ENCODE data around the gene HIRIP3. TPM values are rescaled to one million over a fixed set of nuclear protein-coding genes. Genes with fewer than 3 reads are reported as not detected.

Gene HIRIP3
- total RNA-seq, 1 donor from 2014 or later = 9.9 TPM

DNA sequence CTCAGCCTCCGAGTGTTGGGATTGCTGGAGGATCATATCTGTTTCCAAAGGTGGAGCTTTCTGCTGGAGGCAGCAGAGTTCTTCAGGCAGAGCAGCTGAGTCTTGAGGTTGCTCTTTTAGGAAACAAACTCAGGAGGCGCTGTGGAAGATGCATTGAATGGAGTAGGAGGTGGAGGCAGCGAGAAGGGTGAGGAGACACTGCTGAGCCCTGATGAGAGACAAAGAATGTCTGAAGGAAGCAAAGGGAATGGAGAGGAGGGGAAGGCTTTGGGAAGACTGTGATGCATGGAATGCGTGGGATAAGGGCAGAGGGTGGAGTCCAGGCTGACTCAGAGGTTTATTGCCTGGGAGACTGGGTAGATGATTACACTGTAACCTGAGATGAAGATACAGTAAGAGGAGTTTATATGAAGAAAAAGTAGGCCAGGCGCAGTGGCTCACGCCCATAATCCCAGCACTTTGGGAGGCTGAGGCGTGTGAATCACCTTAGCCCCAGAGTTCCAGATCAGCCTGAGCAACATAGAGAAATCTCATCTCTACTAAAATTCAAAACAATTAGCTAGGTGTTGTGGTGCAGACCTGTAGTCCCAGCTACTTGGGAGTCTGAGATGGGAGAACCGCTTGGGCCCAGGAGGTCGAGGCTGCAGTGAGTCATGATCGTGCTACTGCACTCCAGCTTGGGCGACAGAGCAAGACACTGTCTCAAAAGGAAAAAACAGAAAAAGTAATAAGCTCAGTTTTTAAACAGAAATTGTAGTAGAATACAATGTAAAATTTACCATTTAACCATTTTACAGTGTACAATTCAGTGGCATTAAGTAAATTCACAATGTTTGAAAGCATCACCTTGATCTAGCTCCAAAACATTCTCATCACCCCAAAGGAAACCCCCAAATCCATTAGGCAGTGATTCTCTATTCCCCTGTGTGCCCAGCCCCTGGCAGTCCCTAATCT is 51.3 kb downstream of the HIRIP3 start:
- no peak for DNase-seq (ENCODE audit: low spot score)
- peak overlapping the region; percentile 98 for H3K27ac Mint-ChIP-seq (ENCODE audit: unreplicated experiment)
- H3K9me3 Mint-ChIP-seq (ENCODE audit: low read depth) = peaks cover 4% of the 10 kb centered on the region
- TF ChIP-seq, protein P1, sequence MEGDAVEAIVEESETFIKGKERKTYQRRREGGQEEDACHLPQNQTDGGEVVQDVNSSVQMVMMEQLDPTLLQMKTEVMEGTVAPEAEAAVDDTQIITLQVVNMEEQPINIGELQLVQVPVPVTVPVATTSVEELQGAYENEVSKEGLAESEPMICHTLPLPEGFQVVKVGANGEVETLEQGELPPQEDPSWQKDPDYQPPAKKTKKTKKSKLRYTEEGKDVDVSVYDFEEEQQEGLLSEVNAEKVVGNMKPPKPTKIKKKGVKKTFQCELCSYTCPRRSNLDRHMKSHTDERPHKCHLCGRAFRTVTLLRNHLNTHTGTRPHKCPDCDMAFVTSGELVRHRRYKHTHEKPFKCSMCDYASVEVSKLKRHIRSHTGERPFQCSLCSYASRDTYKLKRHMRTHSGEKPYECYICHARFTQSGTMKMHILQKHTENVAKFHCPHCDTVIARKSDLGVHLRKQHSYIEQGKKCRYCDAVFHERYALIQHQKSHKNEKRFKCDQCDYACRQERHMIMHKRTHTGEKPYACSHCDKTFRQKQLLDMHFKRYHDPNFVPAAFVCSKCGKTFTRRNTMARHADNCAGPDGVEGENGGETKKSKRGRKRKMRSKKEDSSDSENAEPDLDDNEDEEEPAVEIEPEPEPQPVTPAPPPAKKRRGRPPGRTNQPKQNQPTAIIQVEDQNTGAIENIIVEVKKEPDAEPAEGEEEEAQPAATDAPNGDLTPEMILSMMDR (IDR thresholded peaks at IDR 0.05) = peak; percentile 77
- H3K27me3 Mint-ChIP-seq (ENCODE audit: low read depth) = no peaks in the 10 kb centered on the region
- H3K36me3 Mint-ChIP-seq (ENCODE audit: low read depth) = no peaks in the 10 kb centered on the region
- peak overlapping the region; percentile 35 for H3K4me3 Mint-ChIP-seq (ENCODE audit: unreplicated experiment)
- H3K4me1 Mint-ChIP-seq (ENCODE audit: low read depth) = peaks cover 21% of the 10 kb centered on the region

Other genes starting within 250 kb of the HIRIP3 start
- gene C16orf54, start 249.6 kb downstream of the HIRIP3 start, total RNA-seq = not detected in 3 replicates
- not detected in 3 replicates for gene ZG16, start 217.4 kb downstream of the HIRIP3 start, total RNA-seq
- gene KIF22, start 204.9 kb downstream of the HIRIP3 start, total RNA-seq = 13.5 to 24.3 TPM (median 14.1 TPM) in 3 replicates
- gene MAZ, start 189.1 kb downstream of the HIRIP3 start, total RNA-seq = 318 to 359 TPM (median 358 TPM) in 3 replicates
- 5.2 to 9.1 TPM (median 6.1 TPM) in 3 replicates for gene PRRT2, start 183.4 kb downstream of the HIRIP3 start, total RNA-seq
- gene PAGR1, start 179.5 kb downstream of the HIRIP3 start, total RNA-seq = 22.3 to 40.2 TPM (median 23.0 TPM) in 3 replicates
- 101 to 132 TPM (median 106 TPM) in 3 replicates for gene MVP, start 175.2 kb downstream of the HIRIP3 start, total RNA-seq
- 73.5 to 79.7 TPM (median 78.3 TPM) in 3 replicates for gene CDIPT, start 132.4 kb downstream of the HIRIP3 start, total RNA-seq
- 10.9 to 17.0 TPM (median 16.3 TPM) in 3 replicates for gene SEZ6L2, start 96.1 kb downstream of the HIRIP3 start, total RNA-seq
- 2.4 to 3.2 TPM (median 2.9 TPM) in 3 replicates for gene ASPHD1, start 95.1 kb downstream of the HIRIP3 start, total RNA-seq
- 19.3 to 21.1 TPM (median 20.3 TPM) in 3 replicates for gene KCTD13, start 69.4 kb downstream of the HIRIP3 start, total RNA-seq
- 111 to 122 TPM (median 120 TPM) in 3 replicates for gene TMEM219, start 33.5 kb downstream of the HIRIP3 start, total RNA-seq
- 50.0 to 56.6 TPM (median 50.1 TPM) in 3 replicates for gene TAOK2, start 21.7 kb downstream of the HIRIP3 start, total RNA-seq
- gene INO80E, start 624 bp upstream of the HIRIP3 start, total RNA-seq = 57.1 to 68.5 TPM (median 64.6 TPM) in 3 replicates
- 0.15 to 0.29 TPM in 2 of 3 replicates, not detected in the other for gene DOC2A, start 15.4 kb upstream of the HIRIP3 start, total RNA-seq
- gene C16orf92, start 27.6 kb upstream of the HIRIP3 start, total RNA-seq = not detected in 3 replicates
- gene TLCD3B, start 35.7 kb upstream of the HIRIP3 start, total RNA-seq = 0.28 to 0.77 TPM (median 0.44 TPM) in 3 replicates
- gene ALDOA, start 70.1 kb upstream of the HIRIP3 start, total RNA-seq = 865 to 1,101 TPM (median 1,094 TPM) in 3 replicates
- 81.0 to 90.3 TPM (median 84.7 TPM) in 3 replicates for gene PPP4C, start 80.4 kb upstream of the HIRIP3 start, total RNA-seq
- gene TBX6, start 96.3 kb upstream of the HIRIP3 start, total RNA-seq = 0.34 to 0.59 TPM (median 0.55 TPM) in 3 replicates
- gene YPEL3, start 100.6 kb upstream of the HIRIP3 start, total RNA-seq = 23.3 to 31.9 TPM (median 28.1 TPM) in 3 replicates
- gene GDPD3, start 117.9 kb upstream of the HIRIP3 start, total RNA-seq = 1.9 to 3.2 TPM (median 2.2 TPM) in 3 replicates
- 40.9 to 42.0 TPM (median 41.9 TPM) in 3 replicates for gene MAPK3, start 127.6 kb upstream of the HIRIP3 start, total RNA-seq
- gene CORO1A, start 188.0 kb upstream of the HIRIP3 start, total RNA-seq = 2.2 to 3.0 TPM (median 2.9 TPM) in 3 replicates
- gene BOLA2B, start 198.0 kb upstream of the HIRIP3 start, total RNA-seq = 86.5 to 101 TPM (median 97.5 TPM) in 3 replicates
- gene SLX1A, start 198.3 kb upstream of the HIRIP3 start, total RNA-seq = 16.1 to 44.4 TPM (median 36.9 TPM) in 3 replicates
- 14.1 to 16.6 TPM (median 14.7 TPM) in 3 replicates for gene SULT1A3, start 203.6 kb upstream of the HIRIP3 start, total RNA-seq

All from chondrocyte (in vitro differentiated cells).